ENCODE data around the gene DCUN1D4.

DNA sequence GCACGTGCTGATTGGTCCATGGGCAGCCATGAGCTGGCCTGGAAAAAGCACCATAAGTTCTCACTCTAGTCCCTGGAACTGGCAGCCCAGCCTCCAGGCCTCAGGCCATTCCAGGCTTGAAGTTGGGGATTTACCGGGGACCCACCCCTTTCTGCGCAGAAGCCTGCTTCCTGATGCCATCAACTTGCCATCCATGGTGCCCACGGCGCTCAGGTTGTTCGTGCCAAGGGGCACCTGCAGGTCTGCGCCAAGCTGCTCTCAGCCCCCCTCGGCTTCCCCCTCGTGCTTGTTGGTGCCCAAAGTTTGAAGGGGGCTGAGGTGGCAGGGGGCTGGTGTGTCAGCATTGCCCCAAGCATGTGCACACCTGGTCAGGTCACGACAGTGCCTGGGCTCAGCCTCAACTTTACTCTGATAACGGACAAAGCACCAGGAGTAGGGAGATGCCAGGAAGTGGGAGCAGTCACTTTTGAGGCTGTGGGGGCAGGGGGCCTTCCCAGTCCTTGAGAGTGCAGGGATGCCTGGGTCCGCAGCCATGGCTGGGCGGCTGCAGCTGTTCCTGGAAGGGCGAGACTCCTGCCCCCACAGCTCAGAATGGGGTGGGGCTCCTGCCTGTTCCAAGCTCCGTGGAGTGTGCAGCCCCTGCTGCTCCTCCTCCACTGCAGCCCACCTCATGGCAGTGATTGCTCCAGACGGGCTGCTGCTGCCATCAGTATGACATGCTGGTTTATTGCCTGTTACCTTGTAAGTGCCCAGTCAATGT, 24.9 kb downstream of the DCUN1D4 start:
- TF ChIP-seq, protein P1, sequence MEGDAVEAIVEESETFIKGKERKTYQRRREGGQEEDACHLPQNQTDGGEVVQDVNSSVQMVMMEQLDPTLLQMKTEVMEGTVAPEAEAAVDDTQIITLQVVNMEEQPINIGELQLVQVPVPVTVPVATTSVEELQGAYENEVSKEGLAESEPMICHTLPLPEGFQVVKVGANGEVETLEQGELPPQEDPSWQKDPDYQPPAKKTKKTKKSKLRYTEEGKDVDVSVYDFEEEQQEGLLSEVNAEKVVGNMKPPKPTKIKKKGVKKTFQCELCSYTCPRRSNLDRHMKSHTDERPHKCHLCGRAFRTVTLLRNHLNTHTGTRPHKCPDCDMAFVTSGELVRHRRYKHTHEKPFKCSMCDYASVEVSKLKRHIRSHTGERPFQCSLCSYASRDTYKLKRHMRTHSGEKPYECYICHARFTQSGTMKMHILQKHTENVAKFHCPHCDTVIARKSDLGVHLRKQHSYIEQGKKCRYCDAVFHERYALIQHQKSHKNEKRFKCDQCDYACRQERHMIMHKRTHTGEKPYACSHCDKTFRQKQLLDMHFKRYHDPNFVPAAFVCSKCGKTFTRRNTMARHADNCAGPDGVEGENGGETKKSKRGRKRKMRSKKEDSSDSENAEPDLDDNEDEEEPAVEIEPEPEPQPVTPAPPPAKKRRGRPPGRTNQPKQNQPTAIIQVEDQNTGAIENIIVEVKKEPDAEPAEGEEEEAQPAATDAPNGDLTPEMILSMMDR (conservative IDR thresholded peaks at IDR 0.05 in 1 of 2, IDR thresholded peaks at IDR 0.05 in 1 of 2; ENCODE audit: low read depth in 1 of 2, low read length in 2 of 2) = no peak
- TF ChIP-seq EZH2 (IDR thresholded peaks at IDR 0.05; ENCODE audit: low read length, missing control alignments) = no peak

Measured in fibroblast of lung (primary cell).